Activated CD4-positive, CD25-positive, alpha-beta regulatory T cell treated with anti-CD3 and anti-CD28 coated beads, Interleukin-2, amount 50 U/mL, for 16 hours (primary cell): ENCODE measurements around the gene SLC25A25.
A peak's percentile ranks its signal among the peaks of the same experiment; 100 is the strongest.
"Not testable (repeated sequence)": the region's sequence is repeated elsewhere in the genome, so short reads cannot be mapped to it uniquely, and the experiment has no call there.

Experiments used
- DNase-seq: peaks from one replicate; pipeline ENCODE4 v3.0.0-alpha.2; 2020; ENCODE audit warnings: low read depth, low spot score

SLC25A25 gene

GRCh38 chr9:128124873-128125579 lies 57.0 kb downstream of the SLC25A25 start:
- DNase-seq, result no peak

- no peak for DNase-seq
Measured at GRCh38 chr9:128125580-128126354, 57.7 kb downstream of the SLC25A25 start.

- DNase-seq, result peak; percentile 57
Measured at GRCh38 chr9:128127568-128127989, 59.5 kb downstream of the SLC25A25 start, which contains the start of gene PTGES2. PTGES2 (minus strand) TSS chr9:128127729; CDS start chr9:128127717, 12 bp downstream.

- peak; percentile 72 for DNase-seq
Measured at GRCh38 chr9:128127990-128128835, 60.2 kb downstream of the SLC25A25 start.

- DNase-seq, result no peak
Measured at GRCh38 chr9:128128836-128129590, 61.0 kb downstream of the SLC25A25 start.

- DNase-seq, result not testable (repeated sequence)
Measured at GRCh38 chr9:128129976-128130590, 62.1 kb downstream of the SLC25A25 start.

GRCh38 chr9:128130651-128131050 lies 62.6 kb downstream of the SLC25A25 start:
- not testable (repeated sequence) for DNase-seq

- not testable (repeated sequence) for DNase-seq
Measured at GRCh38 chr9:128131346-128131745, 63.3 kb downstream of the SLC25A25 start.

- DNase-seq, result not testable (repeated sequence)
Measured at GRCh38 chr9:128132139-128132538, 64.1 kb downstream of the SLC25A25 start.

GRCh38 chr9:128135561-128135960 lies 67.5 kb downstream of the SLC25A25 start:
- DNase-seq, result not testable (repeated sequence)

- DNase-seq, result no peak
Measured at GRCh38 chr9:128136816-128137793, 69.1 kb downstream of the SLC25A25 start.

- DNase-seq, result no peak
Measured at GRCh38 chr9:128138001-128138400, 70.0 kb downstream of the SLC25A25 start.

- DNase-seq, result no peak
Measured at GRCh38 chr9:128139621-128140020, 71.6 kb downstream of the SLC25A25 start.

GRCh38 chr9:128141604-128142003 lies 73.6 kb downstream of the SLC25A25 start:
- DNase-seq, result no peak

GRCh38 chr9:128142061-128142460 lies 74.0 kb downstream of the SLC25A25 start:
- no peak for DNase-seq

- DNase-seq, result no peak
Measured at GRCh38 chr9:128142596-128142995, 74.6 kb downstream of the SLC25A25 start.

GRCh38 chr9:128143525-128144238 lies 75.7 kb downstream of the SLC25A25 start:
- DNase-seq, result no peak

- DNase-seq, result no peak
Measured at GRCh38 chr9:128144239-128145181, 76.5 kb downstream of the SLC25A25 start.
